Karpas-422 (cell line): ENCODE data around the gene ZNF609. TPM values are rescaled to one million over a fixed set of nuclear protein-coding genes. Genes with fewer than 3 reads are reported as not detected.
A peak's percentile ranks its signal among the peaks of the same experiment; 100 is the strongest.

Source experiments
- DNase-seq: peaks from one replicate; pipeline ENCODE4 v3.0.0-alpha.2; 2015
- H2AFZ ChIP-seq: fragments of 200-600 bp; sonication (generic); 2 replicates; pipeline ENCODE4 v1.6.1; 2014; ENCODE audit warnings: antibody characterized with exemption, low read length, mixed read lengths
- H3K27ac ChIP-seq: fragments of 200-600 bp; sonication (generic); 2 replicates; pipeline ENCODE4 v1.5.1; 2014; ENCODE audit warnings: mild to moderate bottlenecking, low read length, moderate library complexity
- H3K27me3 ChIP-seq: fragments of 200-600 bp; sonication (generic); 2 replicates; pipeline ENCODE4 v1.6.1; 2014; ENCODE audit warnings: low read length, mixed read lengths
- H3K36me3 ChIP-seq: fragments of 200-600 bp; sonication (generic); 2 replicates; pipeline ENCODE4 v1.6.1; 2014; ENCODE audit warnings: low read length, mixed read lengths; ENCODE audit not compliant: insufficient read depth
- H3K4me1 ChIP-seq: fragments of 200-600 bp; sonication (generic); 2 replicates; pipeline ENCODE4 v1.6.1; 2014; ENCODE audit warnings: mild to moderate bottlenecking, low read length, mixed read lengths
- H3K4me2 ChIP-seq: fragments of 200-600 bp; sonication (generic); 2 replicates; pipeline ENCODE4 v1.6.1; 2014; ENCODE audit warnings: low read length, low read depth, mild to moderate bottlenecking; ENCODE audit not compliant: poor library complexity, severe bottlenecking
- H3K4me3 ChIP-seq: fragments of 200-600 bp; sonication (generic); 2 replicates; pipeline ENCODE4 v1.5.1; 2014; ENCODE audit warnings: mild to moderate bottlenecking, antibody characterized with exemption, low read length, mixed read lengths
- H3K79me2 ChIP-seq: fragments of 200-600 bp; sonication (generic); 2 replicates; pipeline ENCODE4 v1.6.1; 2014; ENCODE audit warnings: mild to moderate bottlenecking, low read length, mixed read lengths
- H3K9ac ChIP-seq: fragments of 200-600 bp; sonication (generic); 2 replicates; pipeline ENCODE4 v1.6.0; 2014; ENCODE audit warnings: low read length
- H3K9me2 ChIP-seq: fragments of 200-600 bp; sonication (generic), shearing (Covaris generic); replicated peaks from 2 replicates; pipeline ENCODE4 v1.6.0; 2014; ENCODE audit warnings: mild to moderate bottlenecking, low read length, moderate library complexity; ENCODE audit not compliant: insufficient read depth
- H3K9me3 ChIP-seq: fragments of 300-700, 200-600 bp; sonication (generic); 2 replicates; pipeline ENCODE4 v1.6.1; 2014; ENCODE audit warnings: low read length, mixed read lengths
- H4K20me1 ChIP-seq: fragments of 200-600 bp; sonication (generic); 2 replicates; pipeline ENCODE4 v1.6.1; 2014; ENCODE audit warnings: mild to moderate bottlenecking, antibody characterized with exemption, low read length, low read depth; ENCODE audit not compliant: insufficient read depth
- total RNA-seq: library from RNA; depleted of rRNA; stranded (reverse); fragments of >200 nt; shearing (Covaris generic); gene quantifications from 2 replicates; pipeline ENCODE4 v1.2.3, GENCODE V29; 2014; ENCODE audit warnings: low replicate concordance

Gene ZNF609
- total RNA-seq, 1 experiment from 2014 or later = 26.7 TPM

GRCh38 chr15:64712353-64712752 lies 252.0 kb downstream of the ZNF609 start:
- Histone ChIP-seq H3K36me3 (no peaks in the 10 kb centered on the region), H3K79me2 (no peaks in the 10 kb centered on the region), H3K4me3 (no peak overlapping the region), H3K4me2 (no peak overlapping the region), H4K20me1 (no peaks in the 10 kb centered on the region), H3K9ac (no peak overlapping the region), H2AFZ (no peak overlapping the region), H3K27me3 (no peaks in the 10 kb centered on the region), H3K9me2 (no peaks in the 10 kb centered on the region), H3K9me3 (no peaks in the 10 kb centered on the region), H3K4me1 (no peaks in the 10 kb centered on the region), H3K27ac (no peak overlapping the region)
- no peak for DNase-seq

- no peaks in the 10 kb centered on the region for H4K20me1 ChIP-seq
- H3K9me3 ChIP-seq = no peaks in the 10 kb centered on the region
- H3K27ac ChIP-seq = no peak overlapping the region
- no peak overlapping the region for H3K4me3 ChIP-seq
- no peaks in the 10 kb centered on the region for H3K27me3 ChIP-seq
- H3K9ac ChIP-seq = no peak overlapping the region
- DNase-seq = no peak
- no peaks in the 10 kb centered on the region for H3K79me2 ChIP-seq
- H3K4me1 ChIP-seq = no peaks in the 10 kb centered on the region
- H3K36me3 ChIP-seq = no peaks in the 10 kb centered on the region
- no peak overlapping the region for H2AFZ ChIP-seq
- no peak overlapping the region for H3K4me2 ChIP-seq
- H3K9me2 ChIP-seq = no peaks in the 10 kb centered on the region
Measured at GRCh38 chr15:64713592-64713991, 253.2 kb downstream of the ZNF609 start.

GRCh38 chr15:64716452-64716851 lies 256.1 kb downstream of the ZNF609 start:
- Histone ChIP-seq H3K4me1 (no peaks in the 10 kb centered on the region), H3K79me2 (no peaks in the 10 kb centered on the region), H4K20me1 (no peaks in the 10 kb centered on the region), H3K9me3 (no peaks in the 10 kb centered on the region), H3K27me3 (no peaks in the 10 kb centered on the region), H3K9ac (no peak overlapping the region), H3K4me2 (no peak overlapping the region), H2AFZ (no peak overlapping the region), H3K9me2 (no peaks in the 10 kb centered on the region), H3K27ac (no peak overlapping the region), H3K4me3 (no peak overlapping the region), H3K36me3 (no peaks in the 10 kb centered on the region)
- DNase-seq = no peak

GRCh38 chr15:64717130-64717529 lies 256.8 kb downstream of the ZNF609 start:
- no peak overlapping the region for H3K4me2 ChIP-seq

GRCh38 chr15:64717735-64718495 lies 257.5 kb downstream of the ZNF609 start:
- no peak overlapping the region for H2AFZ ChIP-seq

More at GRCh38 chr15:64717130-64717529, 256.8 kb downstream of the ZNF609 start:
- Histone ChIP-seq H3K27ac (no peak overlapping the region), H3K79me2 (no peaks in the 10 kb centered on the region), H3K4me3 (no peak overlapping the region), H4K20me1 (no peaks in the 10 kb centered on the region), H3K9me2 (no peaks in the 10 kb centered on the region), H3K27me3 (no peaks in the 10 kb centered on the region), H3K9me3 (no peaks in the 10 kb centered on the region), H3K36me3 (no peaks in the 10 kb centered on the region), H3K9ac (no peak overlapping the region), H3K4me1 (no peaks in the 10 kb centered on the region), H2AFZ (no peak overlapping the region)
- DNase-seq = no peak

GRCh38 chr15:64720188-64720587 lies 259.8 kb downstream of the ZNF609 start:
- H3K4me2 ChIP-seq = no peak overlapping the region
- no peaks in the 10 kb centered on the region for H3K79me2 ChIP-seq
- H3K9ac ChIP-seq = no peak overlapping the region
- no peak for DNase-seq
- no peaks in the 10 kb centered on the region for H3K4me1 ChIP-seq
- H3K27ac ChIP-seq = no peak overlapping the region
- no peaks in the 10 kb centered on the region for H3K36me3 ChIP-seq
- no peak overlapping the region for H2AFZ ChIP-seq
- H4K20me1 ChIP-seq = no peaks in the 10 kb centered on the region
- H3K27me3 ChIP-seq = no peaks in the 10 kb centered on the region
- H3K9me2 ChIP-seq = no peaks in the 10 kb centered on the region
- no peak overlapping the region for H3K4me3 ChIP-seq
- H3K9me3 ChIP-seq = no peaks in the 10 kb centered on the region

More at GRCh38 chr15:64717735-64718495, 257.5 kb downstream of the ZNF609 start:
- no peaks in the 10 kb centered on the region for H3K36me3 ChIP-seq
- H4K20me1 ChIP-seq = no peaks in the 10 kb centered on the region
- no peaks in the 10 kb centered on the region for H3K4me1 ChIP-seq
- H3K27me3 ChIP-seq = no peaks in the 10 kb centered on the region
- no peak for DNase-seq
- H3K4me2 ChIP-seq = no peak overlapping the region
- no peaks in the 10 kb centered on the region for H3K79me2 ChIP-seq
- no peak overlapping the region for H3K27ac ChIP-seq
- H3K9me2 ChIP-seq = no peaks in the 10 kb centered on the region
- no peak overlapping the region for H3K4me3 ChIP-seq
- H3K9ac ChIP-seq = no peak overlapping the region
- no peaks in the 10 kb centered on the region for H3K9me3 ChIP-seq

GRCh38 chr15:64730151-64730550 lies 269.8 kb downstream of the ZNF609 start:
- no peaks in the 10 kb centered on the region for H3K27me3 ChIP-seq
- no peaks in the 10 kb centered on the region for H3K79me2 ChIP-seq
- no peaks in the 10 kb centered on the region for H3K9me2 ChIP-seq
- no peak overlapping the region for H3K27ac ChIP-seq
- H3K4me1 ChIP-seq = no peaks in the 10 kb centered on the region
- H3K4me2 ChIP-seq = no peak overlapping the region
- H3K4me3 ChIP-seq = no peak overlapping the region
- H3K9me3 ChIP-seq = no peaks in the 10 kb centered on the region
- H3K9ac ChIP-seq = no peak overlapping the region
- no peak overlapping the region for H2AFZ ChIP-seq
- no peak for DNase-seq
- no peaks in the 10 kb centered on the region for H3K36me3 ChIP-seq
- H4K20me1 ChIP-seq = no peaks in the 10 kb centered on the region

- Histone ChIP-seq H3K9me2 (no peaks in the 10 kb centered on the region), H3K4me1 (no peaks in the 10 kb centered on the region), H3K27ac (no peak overlapping the region), H3K9ac (no peak overlapping the region), H3K4me2 (no peak overlapping the region), H3K36me3 (no peaks in the 10 kb centered on the region), H3K79me2 (no peaks in the 10 kb centered on the region), H2AFZ (no peak overlapping the region), H3K4me3 (no peak overlapping the region), H3K9me3 (no peaks in the 10 kb centered on the region), H4K20me1 (no peaks in the 10 kb centered on the region), H3K27me3 (no peaks in the 10 kb centered on the region)
- peak; percentile 94 for DNase-seq
Measured at GRCh38 chr15:64731012-64731804, 270.8 kb downstream of the ZNF609 start.
